ENCODE data around the gene CLPTM1L.

DNA sequence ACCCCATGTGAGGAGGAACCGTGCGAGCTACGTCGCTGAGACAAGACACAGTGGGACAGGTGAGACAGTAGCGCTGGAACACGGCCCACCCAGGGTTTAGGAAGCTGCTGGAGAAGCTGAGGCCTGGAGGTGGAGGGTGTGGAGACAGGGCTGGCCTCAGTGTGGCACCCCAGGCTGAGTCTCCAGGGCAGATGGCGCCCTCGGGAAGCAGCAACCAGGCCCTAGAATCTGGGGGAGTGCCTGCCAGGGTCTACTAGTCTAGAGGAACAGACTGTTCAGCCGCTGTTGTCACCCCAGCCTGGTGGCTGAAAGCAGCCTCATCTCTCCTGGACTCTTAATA lies 45.4 kb downstream of the CLPTM1L start:
- TF ChIP-seq, protein P1, sequence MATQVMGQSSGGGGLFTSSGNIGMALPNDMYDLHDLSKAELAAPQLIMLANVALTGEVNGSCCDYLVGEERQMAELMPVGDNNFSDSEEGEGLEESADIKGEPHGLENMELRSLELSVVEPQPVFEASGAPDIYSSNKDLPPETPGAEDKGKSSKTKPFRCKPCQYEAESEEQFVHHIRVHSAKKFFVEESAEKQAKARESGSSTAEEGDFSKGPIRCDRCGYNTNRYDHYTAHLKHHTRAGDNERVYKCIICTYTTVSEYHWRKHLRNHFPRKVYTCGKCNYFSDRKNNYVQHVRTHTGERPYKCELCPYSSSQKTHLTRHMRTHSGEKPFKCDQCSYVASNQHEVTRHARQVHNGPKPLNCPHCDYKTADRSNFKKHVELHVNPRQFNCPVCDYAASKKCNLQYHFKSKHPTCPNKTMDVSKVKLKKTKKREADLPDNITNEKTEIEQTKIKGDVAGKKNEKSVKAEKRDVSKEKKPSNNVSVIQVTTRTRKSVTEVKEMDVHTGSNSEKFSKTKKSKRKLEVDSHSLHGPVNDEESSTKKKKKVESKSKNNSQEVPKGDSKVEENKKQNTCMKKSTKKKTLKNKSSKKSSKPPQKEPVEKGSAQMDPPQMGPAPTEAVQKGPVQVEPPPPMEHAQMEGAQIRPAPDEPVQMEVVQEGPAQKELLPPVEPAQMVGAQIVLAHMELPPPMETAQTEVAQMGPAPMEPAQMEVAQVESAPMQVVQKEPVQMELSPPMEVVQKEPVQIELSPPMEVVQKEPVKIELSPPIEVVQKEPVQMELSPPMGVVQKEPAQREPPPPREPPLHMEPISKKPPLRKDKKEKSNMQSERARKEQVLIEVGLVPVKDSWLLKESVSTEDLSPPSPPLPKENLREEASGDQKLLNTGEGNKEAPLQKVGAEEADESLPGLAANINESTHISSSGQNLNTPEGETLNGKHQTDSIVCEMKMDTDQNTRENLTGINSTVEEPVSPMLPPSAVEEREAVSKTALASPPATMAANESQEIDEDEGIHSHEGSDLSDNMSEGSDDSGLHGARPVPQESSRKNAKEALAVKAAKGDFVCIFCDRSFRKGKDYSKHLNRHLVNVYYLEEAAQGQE (IDR thresholded peaks at IDR 0.05): no peak
- TF ChIP-seq CEBPB (IDR thresholded peaks at IDR 0.05) (no peak), CTCF (IDR thresholded peaks at IDR 0.05) (no peak), FOSL2 (IDR thresholded peaks at IDR 0.05) (no peak), FOSL2 (CRISPR knock-in tag; IDR thresholded peaks at IDR 0.05) (no peak), GATA3 (IDR thresholded peaks at IDR 0.05; ENCODE audit: borderline replicate concordance) (no peak), EP300 (IDR thresholded peaks at IDR 0.05) (no peak), RAD21 (conservative IDR thresholded peaks at IDR 0.05 in 1 of 2, IDR thresholded peaks at IDR 0.05 in 1 of 2) (no peak), SREBF2 (IDR thresholded peaks at IDR 0.05) (no peak), RFX5 (IDR thresholded peaks at IDR 0.05) (no peak), HEYL (CRISPR knock-in tag; IDR thresholded peaks at IDR 0.05) (no peak), HMGXB4 (CRISPR knock-in tag; IDR thresholded peaks at IDR 0.05; ENCODE audit: borderline replicate concordance) (no peak)
